HG03103 (cell line): ENCODE data around the gene STK38.

Experiments
- ATAC-seq: cut with Tn5 transposase; IDR thresholded peaks from one replicate; pipeline ENCODE4 v1.9.1; 2021; ENCODE audit warnings: low read depth; ENCODE audit not compliant: unreplicated experiment

Gene STK38

GRCh38 chr6:36566418-36566905 lies 19.2 kb upstream of the STK38 start:
- no peak for ATAC-seq

DNA sequence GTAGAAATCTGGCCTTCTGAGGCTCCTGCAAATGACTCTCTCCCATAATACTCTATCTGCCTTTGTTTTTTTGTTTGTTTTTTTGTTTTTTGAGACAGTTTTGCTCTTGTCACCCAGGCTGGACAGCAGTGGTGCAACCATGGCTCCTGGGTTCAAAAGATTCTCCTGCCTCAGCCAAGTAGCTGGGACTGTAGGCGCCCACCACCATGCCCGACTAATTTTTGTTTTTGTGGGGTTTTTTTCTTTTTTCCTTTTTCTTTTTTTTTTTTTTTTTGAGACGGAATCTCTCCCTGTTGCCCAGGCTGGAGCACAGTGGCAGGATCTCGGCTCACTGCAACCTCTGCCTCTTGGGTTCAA lies 16.6 kb upstream of the STK38 start:
- ATAC-seq = no peak

DNA sequence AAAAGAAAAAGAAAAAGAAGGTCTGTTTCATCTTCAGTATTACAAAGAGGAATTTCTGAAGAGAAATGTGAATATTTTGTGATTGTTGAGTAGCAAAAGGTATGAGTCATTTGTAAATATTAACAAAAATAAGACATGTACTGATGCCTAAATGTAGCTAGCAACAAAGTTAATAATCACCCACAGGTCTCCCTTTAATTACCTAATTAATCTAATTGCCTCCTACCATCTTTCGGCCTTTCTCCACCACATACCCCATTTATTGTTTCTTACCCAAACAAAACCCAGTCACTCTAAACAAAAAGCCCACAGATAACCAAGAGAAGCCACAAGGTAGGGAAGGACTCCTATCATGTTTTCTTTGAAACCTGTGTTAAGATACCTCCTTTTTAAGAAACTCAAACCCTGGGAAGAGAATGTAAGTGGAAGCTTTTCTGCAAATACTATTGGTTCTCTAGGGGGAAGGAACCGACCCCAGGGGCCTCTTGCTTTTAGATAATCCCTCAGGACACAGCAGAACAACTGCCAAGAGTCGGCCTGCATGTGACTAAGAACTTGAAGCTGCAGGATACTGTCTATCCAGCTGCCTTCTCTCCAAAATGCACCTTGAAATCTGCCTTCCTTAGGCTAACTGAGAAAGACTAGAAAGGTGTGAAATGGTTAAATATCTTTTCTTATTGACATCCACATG lies 16.1 kb upstream of the STK38 start:
- no peak for ATAC-seq

GRCh38 chr6:36560822-36561221 lies 13.5 kb upstream of the STK38 start:
- no peak for ATAC-seq

DNA sequence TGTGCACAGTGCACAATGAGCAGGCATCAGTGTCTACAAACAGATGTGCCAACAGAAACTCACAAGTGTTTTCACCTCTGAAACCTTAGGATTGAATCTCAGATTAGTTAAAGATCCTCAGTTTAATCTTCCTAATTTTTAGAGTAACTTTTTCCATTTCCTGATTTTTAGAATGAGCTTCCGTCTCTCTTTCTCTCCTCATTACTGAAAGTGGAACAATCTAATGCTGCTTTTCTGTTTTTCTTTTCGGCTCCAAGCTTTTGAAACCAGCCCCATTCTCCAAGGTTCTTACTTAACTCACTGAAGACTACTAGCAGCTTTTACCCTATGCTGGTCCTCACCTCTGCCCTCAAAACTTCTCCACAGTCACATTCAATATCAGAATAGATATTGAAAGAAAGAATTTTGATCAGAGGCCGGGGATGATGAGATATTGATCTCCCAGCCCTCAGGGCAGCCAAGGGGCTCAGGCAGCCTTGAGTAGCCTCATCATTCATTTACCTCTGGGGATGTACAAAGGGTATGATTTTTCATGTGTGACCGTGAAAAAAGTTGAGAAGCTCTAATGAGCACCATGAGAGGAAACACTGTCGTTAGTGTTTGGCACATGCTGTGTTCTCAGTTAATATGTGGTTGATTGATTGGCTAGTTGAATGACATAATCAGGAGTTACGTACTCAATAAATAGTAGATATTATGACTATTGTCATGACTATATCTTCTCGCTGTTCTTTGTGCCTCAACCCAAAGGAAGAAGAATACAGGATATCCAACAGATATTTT lies 11.9 kb upstream of the STK38 start:
- no peak for ATAC-seq

- ATAC-seq = no peak
Observed at GRCh38 chr6:36556281-36556680, 9.0 kb upstream of the STK38 start.

GRCh38 chr6:36555750-36556252 lies 8.5 kb upstream of the STK38 start:
- ATAC-seq = no peak

DNA sequence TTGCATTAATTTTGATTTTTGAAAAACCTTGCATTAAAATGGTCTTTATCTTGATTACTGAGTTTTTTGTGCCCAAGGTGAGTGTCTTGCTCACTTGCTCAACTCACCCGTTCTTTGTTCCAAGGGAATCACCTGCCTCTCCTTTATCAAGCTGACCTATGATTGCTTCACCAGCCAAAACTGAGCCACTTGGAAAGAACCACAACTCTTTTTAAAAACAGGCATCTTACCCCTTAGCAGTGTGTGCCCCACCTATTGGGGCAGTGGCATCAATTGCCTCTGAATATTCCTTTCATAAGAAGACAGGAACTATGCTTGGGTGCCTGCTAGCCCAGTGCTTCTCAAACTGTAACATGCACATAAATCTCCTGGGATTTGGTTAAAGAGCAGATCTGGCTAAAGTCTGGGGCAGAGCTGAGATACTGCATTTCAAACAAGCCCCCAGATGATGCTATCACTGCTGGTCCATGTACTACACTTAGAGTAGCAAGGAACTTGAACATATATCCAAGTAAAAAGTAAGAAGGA lies 3.3 kb upstream of the STK38 start:
- ATAC-seq = no peak

- no peak for ATAC-seq
Observed at GRCh38 chr6:36548401-36548743, 1.1 kb upstream of the STK38 start.

DNA sequence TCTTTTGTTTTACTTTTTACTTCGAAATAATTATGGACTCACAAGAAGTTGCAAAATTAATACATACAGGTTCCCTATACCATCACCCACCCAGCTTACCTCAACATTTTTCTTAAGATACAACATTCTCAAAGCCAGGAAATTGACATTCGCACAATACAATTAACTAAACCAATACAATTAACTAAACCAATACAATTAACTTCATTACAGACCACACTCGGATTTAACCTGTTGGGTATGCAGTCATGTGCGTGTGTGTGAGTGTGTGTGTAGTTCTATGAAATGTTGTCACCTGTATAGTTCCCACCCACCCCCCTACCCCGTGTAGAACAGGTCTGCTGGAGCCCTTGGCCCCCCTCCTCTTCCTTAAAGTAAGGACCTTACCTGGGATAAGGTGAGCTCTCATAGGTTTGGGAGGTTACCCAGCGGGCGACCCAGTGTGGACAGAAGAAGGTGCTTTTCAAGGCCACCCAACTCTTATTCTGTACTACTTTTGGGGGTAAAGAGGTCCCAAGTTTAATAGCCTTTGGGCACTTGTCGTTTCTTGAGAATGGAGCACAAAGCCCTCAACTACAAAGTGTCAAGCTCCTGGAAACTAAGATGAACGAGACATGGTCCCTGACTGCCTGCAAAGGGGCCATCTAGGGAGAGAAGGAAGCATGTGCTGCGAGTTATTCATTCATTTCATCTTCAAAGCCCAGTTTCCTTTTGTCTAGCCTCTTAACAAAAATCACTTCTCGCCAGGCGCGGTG lies 544 bp upstream of the STK38 start:
- ATAC-seq = no peak

- ATAC-seq = no peak
Observed at GRCh38 chr6:36546308-36546919, 865 bp downstream of the STK38 start.

DNA sequence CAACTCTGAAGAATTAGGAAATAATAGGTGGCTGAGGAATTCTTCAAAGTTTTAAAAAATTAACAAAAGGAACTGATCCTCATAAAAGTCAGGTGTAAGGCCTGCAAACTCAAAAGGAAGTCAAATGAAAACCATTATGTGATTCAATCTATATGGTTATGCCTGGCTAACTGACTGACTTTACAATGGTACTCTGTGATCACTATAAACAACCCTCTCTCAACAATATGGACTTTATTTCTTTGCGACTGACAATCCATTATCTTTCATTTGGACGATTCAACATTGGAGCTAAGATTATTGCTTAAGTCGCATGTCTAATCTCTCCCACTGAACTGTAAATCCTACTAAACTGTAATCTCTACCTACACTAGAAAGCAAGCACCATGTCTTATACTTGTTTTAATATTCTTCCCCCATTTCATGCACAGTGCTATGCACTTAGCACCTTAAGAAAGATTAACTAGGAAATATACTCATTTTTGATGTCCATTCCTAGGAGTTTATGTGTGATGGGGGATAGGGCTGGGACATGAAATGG lies 1.4 kb downstream of the STK38 start:
- ATAC-seq = no peak

DNA sequence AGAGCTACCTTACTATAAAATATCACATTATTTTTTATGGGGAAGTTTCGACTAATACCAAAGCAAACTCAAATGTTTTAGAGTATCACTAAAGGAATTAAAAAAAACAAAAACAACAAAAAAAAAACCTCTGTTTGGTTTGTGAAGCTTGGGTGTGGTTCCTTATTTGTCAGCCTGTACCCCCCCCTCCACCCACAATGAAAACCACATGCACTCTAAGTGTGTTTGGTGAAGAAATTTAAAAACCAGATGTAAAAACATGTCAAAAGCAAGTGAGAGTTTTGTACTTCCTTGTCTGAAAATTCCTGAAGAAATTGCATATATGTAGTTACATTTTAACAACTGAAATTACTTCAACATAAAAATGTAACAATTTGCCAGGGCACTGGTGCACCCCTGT lies 3.1 kb downstream of the STK38 start:
- no peak for ATAC-seq

- no peak for ATAC-seq
Observed at GRCh38 chr6:36542041-36542440, 5.2 kb downstream of the STK38 start.

- no peak for ATAC-seq
Observed at GRCh38 chr6:36539814-36540568, 7.3 kb downstream of the STK38 start.

GRCh38 chr6:36536873-36537547 lies 10.3 kb downstream of the STK38 start:
- no peak for ATAC-seq

DNA sequence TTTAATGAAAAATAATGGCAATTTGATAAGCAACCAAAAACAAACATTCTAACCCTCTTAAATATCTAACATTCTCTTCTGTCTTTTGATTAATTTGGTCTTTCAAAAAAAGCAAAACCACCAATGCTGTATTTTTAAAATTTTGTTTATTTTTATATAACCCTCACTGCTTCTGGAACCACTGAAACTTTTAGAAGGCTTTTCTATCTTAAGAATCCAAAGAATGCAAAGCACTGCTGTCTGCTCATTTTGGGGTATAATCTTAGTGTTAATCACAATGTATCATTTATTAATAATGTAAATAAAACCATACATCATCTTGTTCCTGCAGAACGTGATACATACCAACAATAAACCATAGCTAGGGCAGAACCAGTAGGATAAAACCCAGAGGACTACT lies 14.0 kb downstream of the STK38 start:
- no peak for ATAC-seq

- ATAC-seq = no peak
Observed at GRCh38 chr6:36526066-36526465, 21.2 kb downstream of the STK38 start.

DNA sequence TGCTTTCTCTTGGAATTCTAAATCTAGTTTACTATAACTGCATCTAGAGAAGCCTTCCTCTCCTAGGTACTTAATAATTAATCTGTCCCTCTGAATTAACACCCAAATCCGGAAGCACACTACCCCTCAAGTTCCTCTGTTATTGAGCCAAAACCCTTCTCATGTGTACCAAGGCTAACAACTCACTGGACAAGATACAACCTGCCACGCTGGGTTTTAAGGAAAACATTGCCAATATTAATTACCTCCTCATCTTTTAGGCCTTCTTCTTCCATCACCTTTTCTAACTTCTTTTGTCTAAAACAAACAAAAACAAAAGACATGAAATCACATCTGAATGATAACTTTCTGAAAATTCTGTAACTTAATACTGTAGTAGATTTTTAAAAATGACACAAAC lies 21.9 kb downstream of the STK38 start:
- ATAC-seq = no peak
